Loucy (cell line): Measurements from ENCODE around the gene LANCL1.

Source experiments
- H2AFZ ChIP-seq: fragments of 200-600 bp; sonication (generic); 2 replicates; pipeline ENCODE4 v1.6.0; 2016; ENCODE audit warnings: antibody characterized with exemption, mild to moderate bottlenecking, low read length, moderate library complexity
- H3F3A ChIP-seq: fragments of 200-600 bp; 2 replicates; pipeline ENCODE4 v1.6.0; 2016; ENCODE audit warnings: antibody characterized with exemption, low read depth, mild to moderate bottlenecking
- H3K27me3 ChIP-seq: fragments of 200-600 bp; sonication (generic); 2 replicates; pipeline ENCODE4 v1.6.1; 2014; ENCODE audit warnings: low read length, mild to moderate bottlenecking; ENCODE audit not compliant: insufficient read depth, poor library complexity, severe bottlenecking
- H3K36me3 ChIP-seq: fragments of 200-600 bp; sonication (generic); 2 replicates; pipeline ENCODE4 v1.6.1; 2016; ENCODE audit warnings: low read length; ENCODE audit not compliant: insufficient read depth
- H3K4me1 ChIP-seq: fragments of 200-600 bp; sonication (generic); 2 replicates; pipeline ENCODE4 v1.5.1; 2014; ENCODE audit warnings: low read length, mild to moderate bottlenecking; ENCODE audit not compliant: insufficient read depth, poor library complexity, severe bottlenecking
- H3K4me2 ChIP-seq: fragments of 200-600 bp; sonication (generic); 2 replicates; pipeline ENCODE4 v1.6.0; 2014; ENCODE audit warnings: antibody characterized with exemption, low read length, low read depth, mild to moderate bottlenecking; ENCODE audit not compliant: poor library complexity, severe bottlenecking
- H3K4me3 ChIP-seq: fragments of 200-600 bp; sonication (generic); 2 replicates; pipeline ENCODE4 v1.5.1; 2014; ENCODE audit warnings: low read length, mild to moderate bottlenecking, mixed read lengths; ENCODE audit not compliant: poor library complexity, severe bottlenecking
- H3K79me2 ChIP-seq: fragments of 200-600 bp; sonication (generic); 2 replicates; pipeline ENCODE4 v1.6.1; 2014; ENCODE audit warnings: low read length; ENCODE audit not compliant: insufficient read depth
- H3K9ac ChIP-seq: fragments of 200-600 bp; sonication (generic); 2 replicates; pipeline ENCODE4 v1.6.0; 2014; ENCODE audit warnings: mild to moderate bottlenecking, low read depth, low read length, moderate library complexity; ENCODE audit not compliant: poor library complexity, severe bottlenecking
- H3K9me2 ChIP-seq: fragments of 200-600 bp; sonication (generic); replicated peaks from 2 replicates; pipeline ENCODE4 v1.6.1; 2016; ENCODE audit warnings: low read depth, low read length, mixed read lengths
- H3K9me3 ChIP-seq: fragments of 200-600 bp; sonication (generic); 2 replicates; pipeline ENCODE4 v1.6.1; 2014; ENCODE audit warnings: mild to moderate bottlenecking, antibody characterized with exemption, low read length, low read depth; ENCODE audit not compliant: insufficient read depth
- H4K20me1 ChIP-seq: fragments of 200-600 bp; sonication (generic); 2 replicates; pipeline ENCODE4 v1.6.0; 2014; ENCODE audit warnings: antibody characterized with exemption, low read length, mild to moderate bottlenecking; ENCODE audit not compliant: insufficient read depth, poor library complexity, severe bottlenecking
- CTCF ChIP-seq: fragments of 200-600 bp; sonication (generic); conservative IDR thresholded peaks from 2 replicates; pipeline ENCODE4 v1.5.1; 2014; ENCODE audit warnings: mild to moderate bottlenecking, antibody characterized with exemption, low read length
- EZH2phosphoT487 ChIP-seq: fragments of 200-600 bp; IDR thresholded peaks from 2 replicates; pipeline ENCODE4 v1.6.1; 2018; ENCODE audit warnings: antibody characterized with exemption, mild to moderate bottlenecking, moderate library complexity, borderline replicate concordance

The LANCL1 gene

GRCh38 chr2:210477496-210477895 lies 937 bp upstream of the LANCL1 start:
- peak overlapping the region; percentile 88 for H3K4me2 ChIP-seq
- H3K9ac ChIP-seq = peak overlapping the region; percentile 90
- H3K27me3 ChIP-seq = no peaks in the 10 kb centered on the region
- H4K20me1 ChIP-seq = no peaks in the 10 kb centered on the region
- peak overlapping the region; percentile 89 for H2AFZ ChIP-seq
- H3K4me1 ChIP-seq = peaks cover 31% of the 10 kb centered on the region
- peaks cover 17% of the 10 kb centered on the region for H3K79me2 ChIP-seq
- no peaks in the 10 kb centered on the region for H3F3A ChIP-seq
- no peaks in the 10 kb centered on the region for H3K9me2 ChIP-seq
- TF ChIP-seq CTCF (no peak), EZH2phosphoT487 (no peak)
- H3K36me3 ChIP-seq = no peaks in the 10 kb centered on the region
- peak overlapping the region; percentile 87 for H3K4me3 ChIP-seq
- H3K9me3 ChIP-seq = no peaks in the 10 kb centered on the region

DNA sequence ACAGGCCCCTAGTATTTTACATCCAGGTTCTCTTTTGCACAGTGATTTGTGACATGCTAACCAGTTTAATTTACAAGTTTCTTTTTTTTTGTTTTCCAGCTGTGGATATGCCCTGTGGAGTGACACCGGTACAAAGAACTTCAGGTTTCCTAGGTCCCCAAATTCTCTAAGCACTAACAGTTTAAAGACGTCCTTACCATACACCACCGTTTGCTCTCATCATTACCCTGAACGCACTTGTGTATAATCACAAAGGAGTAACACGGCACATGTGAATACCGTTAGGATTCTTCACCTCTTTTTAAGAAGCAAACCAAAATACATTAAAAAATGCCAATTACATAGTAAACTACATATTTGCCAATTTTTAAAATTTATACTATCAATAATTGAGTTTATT lies 853 bp downstream of the LANCL1 start:
- H3K27me3 ChIP-seq = no peaks in the 10 kb centered on the region
- no peaks in the 10 kb centered on the region for H3F3A ChIP-seq
- no peak for TF ChIP-seq EZH2phosphoT487
- no peak overlapping the region for H2AFZ ChIP-seq
- H3K9me3 ChIP-seq = no peaks in the 10 kb centered on the region
- H3K4me1 ChIP-seq = peaks cover 31% of the 10 kb centered on the region
- no peaks in the 10 kb centered on the region for H3K9me2 ChIP-seq
- peak overlapping the region; percentile 87 for H3K4me3 ChIP-seq
- no peaks in the 10 kb centered on the region for H4K20me1 ChIP-seq
- peak overlapping the region; percentile 90 for H3K9ac ChIP-seq
- peak overlapping the region; percentile 88 for H3K4me2 ChIP-seq
- H3K36me3 ChIP-seq = peaks cover 2% of the 10 kb centered on the region; the same call in 1 of the 2 replicates
- peaks cover 17% of the 10 kb centered on the region for H3K79me2 ChIP-seq

GRCh38 chr2:210474776-210475175 lies 1.8 kb downstream of the LANCL1 start:
- Histone ChIP-seq H3K9ac (peak overlapping the region; percentile 90), H3K4me1 (peaks cover 23% of the 10 kb centered on the region), H3K9me3 (no peaks in the 10 kb centered on the region), H3K36me3 (peaks cover 5% of the 10 kb centered on the region; the same call in 1 of the 2 replicates), H3K4me2 (peak overlapping the region; percentile 88), H3F3A (no peaks in the 10 kb centered on the region), H3K9me2 (no peaks in the 10 kb centered on the region), H3K79me2 (peaks cover 17% of the 10 kb centered on the region), H3K27me3 (no peaks in the 10 kb centered on the region), H4K20me1 (no peaks in the 10 kb centered on the region), H3K4me3 (peak overlapping the region; percentile 87), H2AFZ (no peak overlapping the region)
- no peak for TF ChIP-seq EZH2phosphoT487
- no peak for TF ChIP-seq CTCF

- peaks cover 22% of the 10 kb centered on the region; the same call in 1 of the 2 replicates for H3K36me3 ChIP-seq
- no peaks in the 10 kb centered on the region for H3F3A ChIP-seq
- no peak overlapping the region for H3K9ac ChIP-seq
- H3K4me3 ChIP-seq = peak overlapping the region; percentile 26
- H3K4me2 ChIP-seq = peak overlapping the region; percentile 49
- H4K20me1 ChIP-seq = peaks cover 4% of the 10 kb centered on the region
- no peak overlapping the region for H2AFZ ChIP-seq
- no peaks in the 10 kb centered on the region for H3K27me3 ChIP-seq
- no peaks in the 10 kb centered on the region for H3K9me2 ChIP-seq
- no peaks in the 10 kb centered on the region for H3K79me2 ChIP-seq
- H3K4me1 ChIP-seq = peaks cover 41% of the 10 kb centered on the region
- no peak for TF ChIP-seq EZH2phosphoT487
- no peak for TF ChIP-seq CTCF
- no peaks in the 10 kb centered on the region for H3K9me3 ChIP-seq
These were observed 15.2 kb downstream of the LANCL1 start for GRCh38 chr2:210461401-210461800.
